KBM-7 (cell line): ENCODE measurements around the gene ALKBH2.

Experiments
- DNase-seq: peaks from one replicate; pipeline ENCODE4 v3.0.0-alpha.2; 2015
- in situ Hi-C: fragments of 300-500 bp; cut with MboI; formaldehyde crosslinking; loops from 2 replicates; pipeline ENCODE4 v1.14.3; 2020; ENCODE audit warnings: low sequenced_read_pairs, low pct_unique_long_range_greater_than_20kb, mixed read lengths

ALKBH2 gene

GRCh38 chr12:109047081-109047805, 46.0 kb downstream of the ALKBH2 start:
- no peak for DNase-seq
- in situ Hi-C loops, result no loop called here

DNA sequence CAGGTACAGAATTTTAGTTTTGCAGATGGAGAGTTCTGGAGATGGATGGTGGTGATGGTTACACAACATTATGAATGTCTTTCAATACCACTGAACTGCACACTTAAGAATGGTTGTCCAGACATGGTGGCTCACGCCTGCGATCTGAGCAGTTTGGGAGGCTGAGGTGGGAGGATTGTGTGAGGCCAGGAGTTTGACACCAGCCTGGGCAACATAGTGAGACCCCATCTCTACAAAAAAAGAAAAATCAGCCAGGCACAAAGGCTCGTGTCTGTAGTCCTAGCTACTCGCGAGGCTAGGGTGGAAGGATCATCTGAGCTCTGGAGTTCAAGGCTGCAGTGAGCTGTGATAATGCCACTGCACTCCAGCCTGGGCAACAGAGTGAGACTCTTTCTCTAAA, 49.0 kb downstream of the ALKBH2 start:
- DNase-seq, result no peak
- in situ Hi-C loops, result no loop called here
